CD4-positive, alpha-beta memory T cell (primary cell): ENCODE results near the gene NUP188. TPM values are rescaled to one million over a fixed set of nuclear protein-coding genes. Genes with fewer than 3 reads are reported as not detected.

ENCODE experiments used
- CTCF ChIA-PET: fragments of 350-600 bp; sonication (Branson Sonifier 250); formaldehyde crosslinking; loops from one replicate; lab custom pipeline; 2021; ENCODE audit warnings: inconsistent platforms; ENCODE audit not compliant: partially characterized antibody; lab: Charles Lee
- POLR2A ChIA-PET: fragments of 350-600 bp; sonication (Branson Sonifier 250); formaldehyde crosslinking; loops from one replicate; lab custom pipeline; 2021; ENCODE audit not compliant: partially characterized antibody; lab: Charles Lee
- DNase-seq, 5 donors: peaks; one replicate each; pipeline versions ENCODE4 v3.0.0 to v3.0.0-alpha.2; 2020 to 2022; ENCODE audit warnings: mixed read lengths in 1 of 5
- H3K27ac ChIP-seq: one replicate; pipeline ENCODE4 v1.7.0; 2013; ENCODE audit warnings: low read depth, low read length
- H3K27me3 ChIP-seq: 2 replicates; pipeline ENCODE4 v1.7.0; 2013; ENCODE audit warnings: mild to moderate bottlenecking, low read length, moderate library complexity; ENCODE audit not compliant: insufficient read depth
- H3K36me3 ChIP-seq: 2 replicates; pipeline ENCODE4 v1.7.0; 2013; ENCODE audit warnings: mild to moderate bottlenecking, low read length, moderate library complexity; ENCODE audit not compliant: insufficient read depth
- H3K4me1 ChIP-seq: 2 replicates; pipeline ENCODE4 v1.7.0; 2013; ENCODE audit warnings: mild to moderate bottlenecking, low read length, moderate library complexity; ENCODE audit not compliant: insufficient read depth
- H3K4me3 ChIP-seq, 2 donors: one replicate each; pipeline ENCODE4 v1.7.0; 2013; ENCODE audit warnings: low read length in 2 of 2, mild to moderate bottlenecking in 1 of 2
- H3K9me3 ChIP-seq, 2 donors: one replicate each; pipeline ENCODE4 v1.7.0; 2013; ENCODE audit warnings: low read length in 2 of 2, control low read depth in 1 of 2; ENCODE audit not compliant: control insufficient read depth in 1 of 2
- H3K27ac Mint-ChIP-seq, 7 donors: one replicate each; pipeline ENCODE4 v1.8.0; 2020 to 2021; ENCODE audit warnings: mixed read lengths in 7 of 7, mild to moderate bottlenecking in 6 of 7, inconsistent platforms in 3 of 7, moderate library complexity in 3 of 7
- H3K27me3 Mint-ChIP-seq, 2 donors: one replicate each; pipeline ENCODE4 v1.8.0; 2020 to 2021; ENCODE audit warnings: mixed read lengths in 2 of 2
- H3K36me3 Mint-ChIP-seq, 2 donors: one replicate each; pipeline ENCODE4 v1.8.0; 2020 to 2021; ENCODE audit warnings: mixed read lengths in 2 of 2, inconsistent platforms in 1 of 2, mild to moderate bottlenecking in 1 of 2
- H3K4me1 Mint-ChIP-seq, 4 donors: one replicate each; pipeline ENCODE4 v1.8.0; 2020 to 2021; ENCODE audit warnings: mixed read lengths in 4 of 4, mild to moderate bottlenecking in 1 of 4
- H3K4me3 Mint-ChIP-seq, 8 donors: one replicate each; pipeline ENCODE4 v1.8.0; 2020 to 2021; ENCODE audit warnings: mixed read lengths in 8 of 8, mild to moderate bottlenecking in 7 of 8, moderate library complexity in 6 of 8, inconsistent platforms in 3 of 8
- H3K9me3 Mint-ChIP-seq, 8 donors: one replicate each; pipeline ENCODE4 v1.8.0; 2020 to 2021; ENCODE audit warnings: mixed read lengths in 8 of 8, mild to moderate bottlenecking in 5 of 8, inconsistent platforms in 3 of 8, moderate library complexity in 1 of 8
- intact Hi-C: fragments of 100-400 bp; cut with micrococcal nuclease; formaldehyde crosslinking; loops from one replicate; pipeline ENCODE4 v1.15.1; 2023
- polyA plus RNA-seq, 2 donors: library from polyadenylated mRNA; unstranded; fragments of 300-500 nt; fragmentation: Illumina TruSeq; gene quantifications; one replicate each; pipeline ENCODE4 v1.2.3, GENCODE V29; 2021
- total RNA-seq, 2 experiments: library from RNA; stranded (reverse); gene quantifications; one replicate each; pipeline ENCODE4 v1.2.3, GENCODE V29; 2021

Gene NUP188
- total and polyA plus RNA-seq, 4 experiments from 2014 or later: 27.2 to 70.8 (median 54.8) TPM

GRCh38 chr9:129042016-129042415 is 94.5 kb downstream of the NUP188 start:
- H3K4me3 Mint-ChIP-seq: no peak overlapping the region
- Histone ChIP-seq H3K4me3 (no peak overlapping the region), H3K27me3 (no peaks in the 10 kb centered on the region), H3K9me3 (no peaks in the 10 kb centered on the region), H3K4me1 (peaks cover 17% of the 10 kb centered on the region), H3K27ac (no peak overlapping the region), H3K36me3 (peaks cover 20% of the 10 kb centered on the region)
- peaks cover 15 to 21% of the 10 kb centered on the region in 2 donors for H3K36me3 Mint-ChIP-seq
- H3K27ac Mint-ChIP-seq: no peak overlapping the region
- no peaks in the 10 kb centered on the region for H3K9me3 Mint-ChIP-seq
- peaks cover 16 to 38% (median 22%) of the 10 kb centered on the region in 4 donors for H3K4me1 Mint-ChIP-seq
- POLR2A ChIA-PET: no interaction called here
- CTCF ChIA-PET: no interaction called here
- intact Hi-C loops: no loop called here
- no peak for DNase-seq
- no peaks in the 10 kb centered on the region for H3K27me3 Mint-ChIP-seq

- H3K4me1 Mint-ChIP-seq: no peaks in the 10 kb centered on the region
- ChIA-PET POLR2A (no interaction called here), CTCF (no interaction called here)
- H3K36me3 Mint-ChIP-seq: peaks cover 18 to 37% of the 10 kb centered on the region in 2 donors
- H3K36me3 ChIP-seq: peaks cover 21% of the 10 kb centered on the region
- no peaks in the 10 kb centered on the region for H3K27me3 Mint-ChIP-seq
- no peak for DNase-seq
- H3K4me3 Mint-ChIP-seq: no peak overlapping the region
- H3K9me3 Mint-ChIP-seq: no peaks in the 10 kb centered on the region
- peak overlapping the region in 2 of 7 donors; percentile 48 to 53 for H3K27ac Mint-ChIP-seq
- no peaks in the 10 kb centered on the region for H3K9me3 ChIP-seq
- H3K27ac ChIP-seq: no peak overlapping the region
- intact Hi-C loops: no loop called here
- H3K4me3 ChIP-seq: no peak overlapping the region
- H3K4me1 ChIP-seq: no peaks in the 10 kb centered on the region
- no peaks in the 10 kb centered on the region for H3K27me3 ChIP-seq
Measured at GRCh38 chr9:129052592-129052991, 105.1 kb downstream of the NUP188 start.

- Mint-ChIP-seq H3K9me3 (no peaks in the 10 kb centered on the region), H3K4me3 (no peak overlapping the region), H3K27me3 (no peaks in the 10 kb centered on the region), H3K27ac (no peak overlapping the region), H3K36me3 (peaks cover 20 to 41% of the 10 kb centered on the region in 2 donors), H3K4me1 (no peaks in the 10 kb centered on the region)
- no peak overlapping the region for H3K4me3 ChIP-seq
- DNase-seq: no peak
- no peak overlapping the region for H3K27ac ChIP-seq
- peaks cover 21% of the 10 kb centered on the region for H3K36me3 ChIP-seq
- no peaks in the 10 kb centered on the region for H3K4me1 ChIP-seq
- ChIA-PET CTCF (no interaction called here), POLR2A (no interaction called here)
- no peaks in the 10 kb centered on the region for H3K27me3 ChIP-seq
- no peaks in the 10 kb centered on the region for H3K9me3 ChIP-seq
- intact Hi-C loops: no loop called here
Measured at GRCh38 chr9:129053020-129053419, 105.5 kb downstream of the NUP188 start.

GRCh38 chr9:129054163-129054851 is 106.8 kb downstream of the NUP188 start:
- peaks cover 18% of the 10 kb centered on the region for H3K36me3 ChIP-seq
- H3K27ac ChIP-seq: no peak overlapping the region
- Mint-ChIP-seq H3K27ac (peak overlapping the region in 1 of 7 donors; percentile 32), H3K36me3 (peaks cover 18 to 36% of the 10 kb centered on the region in 2 donors), H3K27me3 (no peaks in the 10 kb centered on the region), H3K9me3 (no peaks in the 10 kb centered on the region), H3K4me3 (no peak overlapping the region), H3K4me1 (no peaks in the 10 kb centered on the region)
- no peaks in the 10 kb centered on the region for H3K27me3 ChIP-seq
- DNase-seq: no peak
- no peak overlapping the region for H3K4me3 ChIP-seq
- intact Hi-C loops: no loop called here
- CTCF ChIA-PET: no interaction called here
- no peaks in the 10 kb centered on the region for H3K4me1 ChIP-seq
- H3K9me3 ChIP-seq: no peaks in the 10 kb centered on the region
- POLR2A ChIA-PET: no interaction called here

Other genes with a start within 250 kb of the NUP188 start
- gene PKN3, start 245.2 kb upstream of the NUP188 start, total RNA-seq: 1 to 10 TPM; 1.7 to 2.6 TPM
- gene PKN3, start 245.2 kb upstream of the NUP188 start, polyA plus RNA-seq: 1 to 10 TPM in 1 of 2 donors, under 1 TPM in 1; 0.48 to 1.3 TPM
- 10 to 100 TPM; 24.6 to 25.7 TPM for gene ZDHHC12, start 223.6 kb upstream of the NUP188 start, total RNA-seq
- 10 to 100 TPM; 57.6 to 75.7 TPM for gene ZDHHC12, start 223.6 kb upstream of the NUP188 start, polyA plus RNA-seq
- 10 to 100 TPM; 37.9 to 44.2 TPM for gene ZER1, start 175.8 kb upstream of the NUP188 start, total RNA-seq
- 10 to 100 TPM; 35.6 to 41.1 TPM for gene ZER1, start 175.8 kb upstream of the NUP188 start, polyA plus RNA-seq
- gene TBC1D13, start 160.4 kb upstream of the NUP188 start, total RNA-seq: 10 to 100 TPM; 28.0 to 31.4 TPM
- 10 to 100 TPM; 26.0 to 29.2 TPM for gene TBC1D13, start 160.4 kb upstream of the NUP188 start, polyA plus RNA-seq
- 10 to 100 TPM; 18.5 to 19.7 TPM for gene ENDOG, start 129.2 kb upstream of the NUP188 start, total RNA-seq
- gene ENDOG, start 129.2 kb upstream of the NUP188 start, polyA plus RNA-seq: 10 to 100 TPM; 21.2 to 25.9 TPM
- gene SPOUT1, start 117.9 kb upstream of the NUP188 start, total RNA-seq: 10 to 100 TPM; 79.1 to 86.0 TPM
- 10 to 100 TPM; 74.4 to 91.1 TPM for gene SPOUT1, start 117.9 kb upstream of the NUP188 start, polyA plus RNA-seq
- gene KYAT1, start 65.7 kb upstream of the NUP188 start, total RNA-seq: 10 to 100 TPM in 1 of 2 experiments, 1 to 10 TPM in 1; 9.8 to 12.4 TPM
- 10 to 100 TPM; 11.0 to 11.6 TPM for gene KYAT1, start 65.7 kb upstream of the NUP188 start, polyA plus RNA-seq
- gene LRRC8A, start 65.6 kb upstream of the NUP188 start, total RNA-seq: 10 to 100 TPM; 24.4 to 26.4 TPM
- gene LRRC8A, start 65.6 kb upstream of the NUP188 start, polyA plus RNA-seq: 10 to 100 TPM; 18.7 to 40.6 TPM
- 1 to 10 TPM; 1.7 to 2.2 TPM for gene PHYHD1, start 26.7 kb upstream of the NUP188 start, total RNA-seq
- gene PHYHD1, start 26.7 kb upstream of the NUP188 start, polyA plus RNA-seq: not detected
- 10 to 100 TPM in 1 of 2 experiments, 1 to 10 TPM in 1; 9.9 to 12.9 TPM for gene DOLK, start 96 bp upstream of the NUP188 start, total RNA-seq
- 10 to 100 TPM in 1 of 2 donors, 1 to 10 TPM in 1; 9.1 to 11.7 TPM for gene DOLK, start 96 bp upstream of the NUP188 start, polyA plus RNA-seq
- gene SH3GLB2, start 80.6 kb downstream of the NUP188 start, total RNA-seq: 100 to 1,000 TPM; 111 to 113 TPM
- 10 to 100 TPM; 23.8 to 43.5 TPM for gene SH3GLB2, start 80.6 kb downstream of the NUP188 start, polyA plus RNA-seq
- gene MIGA2, start 88.9 kb downstream of the NUP188 start, total RNA-seq: 10 to 100 TPM; 80.5 to 84.2 TPM
- 10 to 100 TPM in 1 of 2 donors, 1 to 10 TPM in 1; 6.6 to 11.6 TPM for gene MIGA2, start 88.9 kb downstream of the NUP188 start, polyA plus RNA-seq
- gene DOLPP1, start 133.4 kb downstream of the NUP188 start, total RNA-seq: 10 to 100 TPM; 11.4 to 13.0 TPM
- gene DOLPP1, start 133.4 kb downstream of the NUP188 start, polyA plus RNA-seq: 10 to 100 TPM; 10.1 to 12.8 TPM
- 10 to 100 TPM; 11.2 to 12.4 TPM for gene CRAT, start 163.1 kb downstream of the NUP188 start, total RNA-seq
- 10 to 100 TPM in 1 of 2 donors, 1 to 10 TPM in 1; 8.7 to 21.0 TPM for gene CRAT, start 163.1 kb downstream of the NUP188 start, polyA plus RNA-seq
- gene PTPA, start 163.7 kb downstream of the NUP188 start, total RNA-seq: 10 to 100 TPM; 49.0 to 51.3 TPM
- gene PTPA, start 163.7 kb downstream of the NUP188 start, polyA plus RNA-seq: 10 to 100 TPM; 10.8 to 14.1 TPM
- 1 to 10 TPM; 3.1 to 3.6 TPM for gene IER5L, start 230.6 kb downstream of the NUP188 start, total RNA-seq
- under 1 TPM; 0.07 to 0.08 TPM for gene IER5L, start 230.6 kb downstream of the NUP188 start, polyA plus RNA-seq